Mesangial cell (primary cell): ENCODE results near the gene EFR3B. TPM values are rescaled to one million over a fixed set of nuclear protein-coding genes. Genes with fewer than 3 reads are reported as not detected.

Source experiments
- total RNA-seq: library from RNA; depleted of rRNA; stranded (reverse); fragments of >200 nt; gene quantifications from 2 replicates; pipeline ENCODE4 v1.2.3, GENCODE V29; 2015

The EFR3B gene
- total RNA-seq, result 1.1 and 1.3 TPM in 2 replicates

GRCh38 chr2:25041928-25042320 is at the start of gene EFR3B:
Gene EFR3B (plus strand): TSS chr2:25042076. CDS start chr2:25042313, 237 bp downstream.

GRCh38 chr2:25168256-25169072 is 126.6 kb downstream of the EFR3B start, which contains the start of gene POMC:
Gene POMC (minus strand): TSS chr2:25168580. CDS start chr2:25164772, 3,808 bp downstream.

Other genes with a start within 250 kb of the EFR3B start
- gene PTRHD1, start 248.7 kb upstream of the EFR3B start, total RNA-seq, result 38.8 and 60.7 TPM in 2 replicates
- 6.7 and 37.6 TPM in 2 replicates for gene CENPO, start 248.7 kb upstream of the EFR3B start, total RNA-seq
- 37.3 and 44.4 TPM in 2 replicates for gene ADCY3, start 121.8 kb upstream of the EFR3B start, total RNA-seq
- gene DNAJC27, start 70.1 kb upstream of the EFR3B start, total RNA-seq, result 1.5 and 1.9 TPM in 2 replicates
- 2.0 and 6.5 TPM in 2 replicates for gene POMC, start 126.5 kb downstream of the EFR3B start, total RNA-seq